Measurements from ENCODE around the gene TIRAP.

TIRAP gene

GRCh38 chr11:126327281-126328000, 44.5 kb downstream of the TIRAP start:
- no peak for DNase-seq (ENCODE audit: low spot score)

DNA sequence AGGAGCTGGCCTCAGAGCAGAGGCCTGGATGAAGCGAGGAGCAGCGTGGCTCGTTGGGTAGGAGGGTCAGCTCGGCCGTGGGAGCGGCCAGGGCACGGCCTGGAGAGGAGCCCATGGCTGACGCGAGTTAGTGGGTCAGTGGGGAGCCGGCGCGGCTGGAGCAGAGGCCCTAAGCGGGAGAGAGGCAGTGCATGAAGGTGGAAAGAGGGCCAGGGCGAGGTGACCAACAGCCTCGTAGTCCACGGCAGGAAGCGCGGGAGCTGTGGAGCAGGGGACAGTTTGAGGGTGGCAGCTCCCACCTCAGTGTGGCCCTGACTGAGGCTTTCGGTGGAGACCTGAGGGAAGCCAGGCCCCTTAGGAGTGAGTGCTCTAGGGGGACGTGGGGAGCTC, 45.1 kb downstream of the TIRAP start:
- no peak for DNase-seq (ENCODE audit: low spot score)

GRCh38 chr11:126328444-126328843, 45.6 kb downstream of the TIRAP start:
- DNase-seq (ENCODE audit: low spot score), result no peak

DNA sequence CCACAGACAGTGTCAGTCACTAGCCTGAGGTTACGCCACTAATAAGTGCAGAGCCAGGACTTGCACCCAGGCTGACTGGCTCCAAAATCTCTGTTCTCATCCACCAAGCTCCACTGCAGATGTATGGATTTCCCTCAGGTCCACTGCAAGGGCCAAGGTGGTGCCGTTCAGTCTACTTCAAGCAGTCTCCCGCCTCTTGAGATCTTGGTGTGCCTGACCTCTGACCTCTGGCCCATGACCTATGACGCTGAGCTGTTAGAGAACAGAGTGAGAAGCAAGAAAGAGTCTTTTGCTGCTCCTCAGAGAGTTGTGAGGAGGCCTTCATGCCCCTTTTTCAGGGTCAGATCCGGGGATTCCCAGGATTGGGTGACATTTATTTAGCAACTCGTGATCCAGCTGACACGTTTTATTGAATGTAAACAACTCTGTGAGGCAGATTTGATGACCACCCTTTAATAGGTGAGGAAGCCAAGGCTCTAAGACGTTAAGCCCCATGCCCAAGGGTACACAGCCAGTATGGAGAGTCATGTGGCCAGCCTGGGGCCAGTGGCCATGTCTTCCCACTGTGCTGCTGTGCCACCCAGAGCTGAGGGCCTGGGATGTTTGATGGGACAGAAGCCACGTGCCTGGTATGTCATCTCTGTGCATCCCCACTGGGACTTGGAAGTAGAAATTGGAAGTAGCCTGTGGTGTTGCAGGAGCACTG, 46.2 kb downstream of the TIRAP start:
- DNase-seq (ENCODE audit: low spot score), result no peak

DNA sequence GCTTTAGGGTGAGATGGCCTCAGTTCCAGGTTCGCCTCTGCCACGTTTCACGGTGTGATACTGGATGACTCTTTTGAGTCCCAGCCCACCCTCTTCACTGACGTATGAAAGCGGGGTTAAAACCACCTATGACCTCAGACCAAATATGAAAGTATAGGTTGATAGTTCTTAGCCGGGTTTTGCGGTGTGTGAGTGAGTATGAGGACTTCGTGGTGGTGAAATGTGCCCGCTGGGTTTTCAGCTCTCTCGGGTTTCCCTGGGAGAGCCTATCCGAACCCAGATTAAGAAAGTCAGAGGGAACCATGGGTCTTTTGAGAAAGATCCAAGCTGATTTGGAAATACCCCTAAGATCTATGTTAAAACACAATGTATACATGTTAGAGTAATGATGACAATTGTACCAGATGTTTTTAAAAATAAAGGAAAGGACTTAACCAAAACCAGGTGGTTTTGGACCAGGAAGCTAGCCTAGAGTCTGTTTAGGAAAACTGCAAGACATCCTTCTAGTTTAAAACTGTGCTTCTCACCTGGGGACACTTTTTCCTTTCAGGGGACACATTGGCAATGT, 46.8 kb downstream of the TIRAP start:
- no peak for DNase-seq (ENCODE audit: low spot score)

- DNase-seq (ENCODE audit: low spot score), result no peak
Measured at GRCh38 chr11:126331286-126331685, 48.4 kb downstream of the TIRAP start.

- DNase-seq (ENCODE audit: low spot score), result peak; percentile 37
Measured at GRCh38 chr11:126332221-126332711, 49.4 kb downstream of the TIRAP start.

DNA sequence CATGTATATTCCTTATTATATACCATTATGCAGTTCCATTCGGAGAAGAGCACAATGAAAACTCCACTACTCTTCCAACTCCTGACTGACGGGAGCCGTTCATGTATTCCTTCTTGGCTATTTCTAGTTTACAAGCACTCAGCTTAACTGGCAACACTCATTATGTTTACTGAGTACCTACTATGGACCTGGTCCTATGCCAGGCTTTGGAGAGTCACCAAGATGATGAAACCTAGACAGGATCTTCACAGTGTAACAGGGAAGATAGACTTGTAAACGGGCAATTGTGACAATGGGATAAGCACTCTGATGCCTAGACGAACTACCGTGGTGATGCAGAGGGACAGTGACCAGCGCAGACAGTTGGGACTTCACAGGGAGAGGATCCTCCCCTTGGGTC, 50.2 kb downstream of the TIRAP start:
- no peak for DNase-seq (ENCODE audit: low spot score)

- no peak for DNase-seq (ENCODE audit: low spot score)
Measured at GRCh38 chr11:126334659-126335462, 52.0 kb downstream of the TIRAP start.

- no peak for DNase-seq (ENCODE audit: low spot score)
Measured at GRCh38 chr11:126335463-126335760, 52.5 kb downstream of the TIRAP start.

DNA sequence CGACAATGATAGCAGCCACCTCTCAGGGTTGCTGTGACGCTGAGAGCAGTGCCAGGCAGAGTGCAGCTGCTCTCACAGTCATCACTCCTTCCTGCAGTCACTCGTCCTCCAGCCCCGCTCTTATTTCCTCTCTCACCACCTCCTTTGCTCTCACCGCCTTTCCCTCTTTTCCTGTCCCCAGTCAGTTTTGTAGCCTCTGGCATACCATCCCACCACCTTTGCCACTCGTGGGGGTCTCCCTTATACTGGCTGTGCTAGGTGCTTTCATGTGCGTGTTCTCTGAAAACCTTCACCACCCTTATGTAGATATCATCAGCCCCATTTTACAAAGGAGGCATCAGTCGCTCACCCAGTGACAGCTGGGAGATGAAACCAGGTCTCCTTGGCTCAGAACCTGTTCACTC, 53.2 kb downstream of the TIRAP start:
- DNase-seq (ENCODE audit: low spot score), result no peak

GRCh38 chr11:126336671-126337101, 53.8 kb downstream of the TIRAP start:
- no peak for DNase-seq (ENCODE audit: low spot score)

DNA sequence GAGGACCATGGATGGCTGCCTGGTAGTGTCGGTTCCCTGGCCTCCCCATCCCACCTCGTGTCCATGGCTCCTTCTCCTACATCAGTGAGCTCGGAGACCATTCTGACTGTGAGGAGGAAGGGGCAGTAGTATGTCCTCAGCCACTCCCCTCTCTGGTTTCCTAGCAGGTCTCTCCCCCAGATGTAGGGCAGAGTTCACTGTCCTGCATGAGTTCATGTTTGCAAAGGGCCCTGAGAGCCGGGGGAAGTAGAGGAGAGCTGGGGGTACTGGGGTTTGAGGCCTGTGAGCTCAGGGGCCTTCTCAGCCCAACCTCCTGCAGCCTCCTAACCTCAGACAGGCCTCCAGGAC, 54.2 kb downstream of the TIRAP start:
- DNase-seq (ENCODE audit: low spot score), result no peak

- DNase-seq (ENCODE audit: low spot score), result no peak
Measured at GRCh38 chr11:126337474-126338241, 54.8 kb downstream of the TIRAP start.

DNA sequence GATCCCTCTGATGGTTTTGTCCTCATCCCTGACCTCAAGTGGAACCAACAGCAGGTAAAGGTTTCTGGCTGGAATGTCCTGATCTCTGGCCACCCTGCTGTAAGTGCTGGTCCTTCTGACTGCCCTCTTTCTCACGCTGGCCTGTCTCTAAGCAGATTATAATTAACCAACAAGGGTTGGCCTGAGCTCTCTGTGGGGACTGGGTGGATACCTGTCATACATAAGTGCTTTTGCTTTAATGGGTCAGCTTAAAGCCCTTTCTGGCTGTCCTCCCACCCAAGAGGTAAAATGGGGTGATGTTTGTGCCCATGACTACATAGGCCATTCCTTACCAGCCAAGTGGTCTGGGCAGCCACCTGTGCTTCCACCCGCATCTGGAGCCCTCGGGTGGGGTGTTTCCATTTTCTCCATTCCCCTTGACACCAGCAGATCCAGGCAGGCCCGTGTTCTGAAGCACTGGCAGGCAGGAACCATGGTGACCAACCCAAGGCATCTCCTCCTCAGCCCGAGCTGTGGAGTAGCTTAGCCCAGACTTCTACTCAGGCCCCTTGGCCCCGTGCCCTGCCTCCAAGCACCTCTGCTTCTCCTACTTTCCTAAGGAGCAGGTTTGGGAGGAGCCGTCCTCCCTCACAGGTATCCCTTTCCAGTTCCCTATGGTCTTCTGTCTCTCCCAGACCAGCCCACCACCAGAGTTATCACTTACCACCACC, 55.6 kb downstream of the TIRAP start:
- no peak for DNase-seq (ENCODE audit: low spot score)

DNA sequence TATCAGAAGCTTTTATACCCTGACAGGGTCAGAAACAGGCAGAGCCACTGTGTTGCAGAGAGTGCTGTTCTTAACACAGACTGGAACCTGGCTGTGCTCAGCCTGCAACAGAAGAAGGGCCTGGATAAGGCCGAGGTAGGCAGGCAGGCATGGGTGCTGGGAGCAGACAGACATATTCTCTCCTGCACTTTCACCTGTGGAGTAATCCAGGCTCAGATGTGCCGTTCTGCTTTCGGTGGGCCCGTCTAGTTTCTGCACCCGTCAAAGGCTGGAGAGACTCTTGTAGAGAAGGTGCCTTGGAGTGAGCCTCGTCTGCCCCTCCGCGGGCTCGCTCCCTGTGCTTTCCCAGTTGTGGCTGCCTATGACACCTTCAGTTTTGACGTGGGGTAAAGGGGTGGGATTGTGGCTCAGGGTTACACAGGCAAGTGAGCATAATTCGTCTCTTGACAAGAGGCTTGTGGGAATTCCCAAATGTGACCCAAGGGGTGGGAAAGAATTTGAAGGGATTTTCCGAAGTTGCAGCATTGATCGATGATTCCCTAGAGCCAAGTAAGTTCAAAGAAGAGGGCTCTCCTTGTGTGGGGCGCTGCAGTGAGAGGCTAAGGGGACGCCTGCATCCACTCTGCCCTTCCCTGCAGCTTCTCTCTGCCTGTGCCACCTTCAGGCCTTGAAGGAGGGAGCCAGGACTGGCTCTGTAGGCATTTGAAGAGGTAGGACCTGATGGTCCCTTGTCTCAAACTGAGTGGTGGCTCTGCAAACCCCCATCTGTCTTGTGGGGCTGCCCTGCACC, 56.4 kb downstream of the TIRAP start:
- DNase-seq (ENCODE audit: low spot score), result no peak

GRCh38 chr11:126339863-126340434, 57.1 kb downstream of the TIRAP start:
- DNase-seq (ENCODE audit: low spot score), result no peak

GRCh38 chr11:126340960-126341606, 58.2 kb downstream of the TIRAP start:
- no peak for DNase-seq (ENCODE audit: low spot score)

DNA sequence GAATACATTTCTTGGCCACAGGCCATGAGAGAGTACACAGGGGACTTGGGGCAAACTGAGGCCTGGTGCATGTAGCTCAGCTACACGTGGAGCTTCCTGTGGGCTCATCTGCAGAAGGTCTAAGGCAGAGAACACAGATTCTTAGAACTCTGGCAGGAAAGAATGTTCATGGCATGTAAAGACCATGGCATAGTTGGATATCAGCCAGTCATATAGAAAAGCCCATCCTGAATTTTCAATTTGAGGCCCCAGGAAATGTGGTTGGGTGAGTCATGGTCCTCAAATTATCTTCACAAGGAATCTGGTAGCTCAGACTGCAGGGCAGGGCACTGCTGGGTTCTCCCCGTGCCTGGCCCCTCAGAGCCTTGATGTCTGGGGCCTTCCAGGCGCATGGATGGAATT, 58.9 kb downstream of the TIRAP start:
- DNase-seq (ENCODE audit: low spot score), result no peak

- DNase-seq (ENCODE audit: low spot score), result no peak
Measured at GRCh38 chr11:126343051-126343450, 60.2 kb downstream of the TIRAP start.

Data from hematopoietic multipotent progenitor cell treated with erythropoietin and hydrocortisone succinate and interleukin-3 and kit ligand, for 15 days (in vitro differentiated cells).